T-cell (primary cell): ENCODE results near the gene CTNNA3. TPM values are rescaled to one million over a fixed set of nuclear protein-coding genes. Genes with fewer than 3 reads are reported as not detected.

Source experiments
- ATAC-seq, 4 experiments: fragments of 200-7000 bp in 3 of 4; fragments of 150-1000 bp in 1 of 4; cut with Tn5 transposase; replicated peaks in 1 of 4; 1 replicate in 3 of 4; 2 replicates in 1 of 4; pipeline ENCODE4 v1.10.0; 2021; ENCODE audit warnings: moderate library complexity in 3 of 4, mild to moderate bottlenecking in 2 of 4, moderate number of reproducible peaks in 1 of 4
- CTCF ChIA-PET, 2 donors: fragments of 300-600 bp; sonication (Branson Sonifier 250); formaldehyde crosslinking; loops; one replicate each; lab custom pipeline; 2022; ENCODE audit warnings: antibody characterized with exemption in 2 of 2; lab: Charles Lee
- POLR2A ChIA-PET, 2 donors: fragments of 300-600 bp; sonication (Branson Sonifier 250); formaldehyde crosslinking; loops; one replicate each; lab custom pipeline; 2022; ENCODE audit warnings: antibody characterized with exemption in 2 of 2; lab: Charles Lee
- DNase-seq, 35 experiments: peaks; one replicate each; pipeline versions ENCODE4 v3.0.0 to v3.0.0-alpha.2; 2013 to 2023
- H3K27ac ChIP-seq: one replicate; pipeline ENCODE4 v1.5.1; 2013; ENCODE audit warnings: low read length
- H3K27me3 ChIP-seq, 2 experiments: replicated peaks in 1 of 2; 1 replicate in 1 of 2; 2 replicates in 1 of 2; pipeline versions ENCODE4 v1.6.1 to v1.7.0; 2013; ENCODE audit warnings: low read length in 1 of 2, mixed read lengths in 1 of 2; ENCODE audit not compliant: control insufficient read depth in 2 of 2, insufficient read depth in 2 of 2; ENCODE audit errors: extremely low read depth in 1 of 2
- H3K36me3 ChIP-seq, 2 donors: 1 replicate in 1 of 2; 2 replicates in 1 of 2; pipeline versions ENCODE4 v1.6.1 to v1.7.0; 2013; ENCODE audit warnings: low read length in 1 of 2; ENCODE audit not compliant: control insufficient read depth in 2 of 2, insufficient read depth in 1 of 2; ENCODE audit errors: extremely low read depth in 1 of 2
- H3K4me1 ChIP-seq, 2 experiments: 1 replicate in 1 of 2; 2 replicates in 1 of 2; pipeline versions ENCODE4 v1.6.1 to v1.7.0; 2013; ENCODE audit warnings: low read length in 2 of 2, mixed read lengths in 1 of 2; ENCODE audit not compliant: insufficient read depth in 2 of 2, control insufficient read depth in 1 of 2; ENCODE audit errors: extremely low read depth in 1 of 2
- H3K4me3 ChIP-seq, 2 donors: 1 replicate in 1 of 2; 2 replicates in 1 of 2; pipeline versions ENCODE4 v1.5.1 to v1.7.0; 2013; ENCODE audit warnings: mild to moderate bottlenecking in 2 of 2, low read length in 1 of 2, moderate library complexity in 1 of 2; ENCODE audit not compliant: control insufficient read depth in 1 of 2; ENCODE audit errors: extremely low read depth in 1 of 2
- H3K9me3 ChIP-seq: 2 replicates; pipeline ENCODE4 v1.7.0; 2013
- H3K27ac Mint-ChIP-seq, 2 donors: one replicate each; pipeline ENCODE4 v1.8.0; 2020 to 2021; ENCODE audit warnings: mild to moderate bottlenecking in 2 of 2, mixed read lengths in 2 of 2
- H3K27me3 Mint-ChIP-seq, 2 donors: one replicate each; pipeline ENCODE4 v1.8.0; 2021 to 2022; ENCODE audit warnings: mixed read lengths in 2 of 2
- H3K36me3 Mint-ChIP-seq: one replicate; pipeline ENCODE4 v1.8.0; 2021; ENCODE audit warnings: mixed read lengths
- H3K4me1 Mint-ChIP-seq, 3 donors: one replicate each; pipeline ENCODE4 v1.8.0; 2020 to 2022; ENCODE audit warnings: mixed read lengths in 3 of 3, mild to moderate bottlenecking in 1 of 3
- H3K4me3 Mint-ChIP-seq, 3 donors: one replicate each; pipeline ENCODE4 v1.8.0; 2020 to 2022; ENCODE audit warnings: mild to moderate bottlenecking in 3 of 3, mixed read lengths in 3 of 3, moderate library complexity in 3 of 3
- H3K9me3 Mint-ChIP-seq, 3 donors: one replicate each; pipeline ENCODE4 v1.8.0; 2020 to 2022; ENCODE audit warnings: mixed read lengths in 3 of 3
- WGBS: methylation state at CpG from one replicate; pipeline ENCODE4 v1.1.5; 2013; ENCODE audit warnings: missing lambda C conversion rate; ENCODE audit not compliant: insufficient coverage; 5-methylcytosine and 5-hydroxymethylcytosine counted together
- total RNA-seq, 35 experiments: library from RNA in 6 of 35; stranded (reverse) in 6 of 35; fragments of 120-200 nt in 1 of 35; gene quantifications; one replicate each; pipeline versions ENCODE4 v1.2.1 to v1.2.4 and lab custom pipeline; 2013 to 2026

The CTNNA3 gene
- total RNA-seq, 5 donors from 2014 or later (not counting 1 experiment from before 2014, with no cell fraction given): 0.88 TPM; not detected in 4

GRCh38 chr10:66519616-66520015, 1176.4 kb downstream of the CTNNA3 start:
- Histone ChIP-seq H3K9me3 (no peaks in the 10 kb centered on the region), H3K36me3 (no peaks in the 10 kb centered on the region), H3K27me3 (no peaks in the 10 kb centered on the region), H3K4me1 (no peaks in the 10 kb centered on the region), H3K27ac (no peak overlapping the region), H3K4me3 (no peak overlapping the region)
- Mint-ChIP-seq H3K27ac (no peak overlapping the region), H3K27me3 (no peaks in the 10 kb centered on the region), H3K4me3 (no peak overlapping the region), H3K4me1 (no peaks in the 10 kb centered on the region), H3K36me3 (no peaks in the 10 kb centered on the region), H3K9me3 (peaks cover 3 to 12% (median 7%) of the 10 kb centered on the region in 3 donors)
- WGBS: no CpG with 5 or more reads among the region's 3 CpGs
- no peak for ATAC-seq
- POLR2A ChIA-PET: no interaction called here
- no peak for DNase-seq
- CTCF ChIA-PET: no interaction called here

- H3K27me3 ChIP-seq: no peaks in the 10 kb centered on the region
- H3K4me3 ChIP-seq: no peak overlapping the region
- ChIA-PET POLR2A (no interaction called here), CTCF (no interaction called here)
- H3K36me3 ChIP-seq: no peaks in the 10 kb centered on the region
- no peak for DNase-seq
- peaks cover 6 to 12% (median 12%) of the 10 kb centered on the region in 3 donors for H3K9me3 Mint-ChIP-seq
- no CpG with 5 or more reads among the region's 1 CpG for WGBS
- no peak for ATAC-seq
- no peaks in the 10 kb centered on the region for H3K4me1 ChIP-seq
- no peaks in the 10 kb centered on the region for H3K36me3 Mint-ChIP-seq
- H3K27me3 Mint-ChIP-seq: no peaks in the 10 kb centered on the region
- H3K27ac Mint-ChIP-seq: no peak overlapping the region
- no peak overlapping the region for H3K4me3 Mint-ChIP-seq
- no peak overlapping the region for H3K27ac ChIP-seq
- no peaks in the 10 kb centered on the region for H3K9me3 ChIP-seq
- H3K4me1 Mint-ChIP-seq: no peaks in the 10 kb centered on the region
These were observed 1181.3 kb downstream of the CTNNA3 start for GRCh38 chr10:66514666-66515065.

GRCh38 chr10:66513504-66513903, 1182.5 kb downstream of the CTNNA3 start:
- Histone ChIP-seq H3K36me3 (no peaks in the 10 kb centered on the region), H3K27ac (no peak overlapping the region), H3K4me3 (no peak overlapping the region), H3K9me3 (no peaks in the 10 kb centered on the region), H3K27me3 (no peaks in the 10 kb centered on the region), H3K4me1 (no peaks in the 10 kb centered on the region)
- CTCF ChIA-PET: no interaction called here
- H3K27ac Mint-ChIP-seq: no peak overlapping the region
- H3K27me3 Mint-ChIP-seq: no peaks in the 10 kb centered on the region
- POLR2A ChIA-PET: no interaction called here
- DNase-seq (no peak), ATAC-seq (no peak)
- H3K4me1 Mint-ChIP-seq: no peaks in the 10 kb centered on the region
- peaks cover 8 to 15% (median 10%) of the 10 kb centered on the region in 3 donors for H3K9me3 Mint-ChIP-seq
- 40% methylated on average over 2 of the region's 2 CpGs for WGBS
- H3K4me3 Mint-ChIP-seq: no peak overlapping the region
- H3K36me3 Mint-ChIP-seq: no peaks in the 10 kb centered on the region

GRCh38 chr10:66505003-66505657, 1190.9 kb downstream of the CTNNA3 start:
- Mint-ChIP-seq H3K9me3 (peaks cover 0 to 8% (median 7%) of the 10 kb centered on the region in 3 donors), H3K27ac (no peak overlapping the region), H3K4me3 (no peak overlapping the region), H3K27me3 (no peaks in the 10 kb centered on the region), H3K4me1 (no peaks in the 10 kb centered on the region), H3K36me3 (no peaks in the 10 kb centered on the region)
- H3K4me3 ChIP-seq: no peak overlapping the region
- no peaks in the 10 kb centered on the region for H3K36me3 ChIP-seq
- DNase-seq (no peak), ATAC-seq (no peak)
- H3K9me3 ChIP-seq: no peaks in the 10 kb centered on the region
- H3K4me1 ChIP-seq: no peaks in the 10 kb centered on the region
- no peaks in the 10 kb centered on the region for H3K27me3 ChIP-seq
- no CpG with 5 or more reads among the region's 2 CpGs for WGBS
- no peak overlapping the region for H3K27ac ChIP-seq
- ChIA-PET POLR2A (no interaction called here), CTCF (no interaction called here)

- Mint-ChIP-seq H3K9me3 (peaks cover 0 to 4% (median 0%) of the 10 kb centered on the region in 3 donors), H3K27ac (no peak overlapping the region), H3K4me1 (no peaks in the 10 kb centered on the region), H3K27me3 (no peaks in the 10 kb centered on the region), H3K4me3 (no peak overlapping the region), H3K36me3 (no peaks in the 10 kb centered on the region)
- CTCF ChIA-PET: no interaction called here
- POLR2A ChIA-PET: no interaction called here
- ATAC-seq (no peak), DNase-seq (no peak)
- H3K4me3 ChIP-seq: no peak overlapping the region
- WGBS: no CpG with 5 or more reads among the region's 2 CpGs
- no peak overlapping the region for H3K27ac ChIP-seq
- H3K9me3 ChIP-seq: no peaks in the 10 kb centered on the region
- H3K27me3 ChIP-seq: no peaks in the 10 kb centered on the region
- H3K36me3 ChIP-seq: no peaks in the 10 kb centered on the region
- H3K4me1 ChIP-seq: no peaks in the 10 kb centered on the region
These were observed 1194.6 kb downstream of the CTNNA3 start for GRCh38 chr10:66501356-66501755.

- H3K4me3 ChIP-seq: no peak overlapping the region
- no peaks in the 10 kb centered on the region for H3K27me3 ChIP-seq
- DNase-seq (no peak), ATAC-seq (no peak)
- ChIA-PET POLR2A (no interaction called here), CTCF (no interaction called here)
- no peak overlapping the region for H3K27ac ChIP-seq
- no peaks in the 10 kb centered on the region for H3K4me1 ChIP-seq
- Mint-ChIP-seq H3K36me3 (no peaks in the 10 kb centered on the region), H3K27me3 (no peaks in the 10 kb centered on the region), H3K4me1 (no peaks in the 10 kb centered on the region), H3K27ac (no peak overlapping the region), H3K9me3 (peaks cover 4 to 7% (median 5%) of the 10 kb centered on the region in 3 donors), H3K4me3 (no peak overlapping the region)
- no peaks in the 10 kb centered on the region for H3K36me3 ChIP-seq
- H3K9me3 ChIP-seq: no peaks in the 10 kb centered on the region
These were observed 1212.0 kb downstream of the CTNNA3 start for GRCh38 chr10:66483966-66484365.

- DNase-seq (no peak), ATAC-seq (no peak)
- no peak overlapping the region for H3K4me3 ChIP-seq
- H3K9me3 ChIP-seq: no peaks in the 10 kb centered on the region
- no peaks in the 10 kb centered on the region for H3K4me1 Mint-ChIP-seq
- no peaks in the 10 kb centered on the region for H3K36me3 Mint-ChIP-seq
- no peaks in the 10 kb centered on the region for H3K27me3 ChIP-seq
- ChIA-PET POLR2A (no interaction called here), CTCF (no interaction called here)
- no peak overlapping the region for H3K4me3 Mint-ChIP-seq
- H3K27ac Mint-ChIP-seq: no peak overlapping the region
- H3K27ac ChIP-seq: no peak overlapping the region
- H3K27me3 Mint-ChIP-seq: no peaks in the 10 kb centered on the region
- H3K9me3 Mint-ChIP-seq: peaks cover 5 to 14% (median 9%) of the 10 kb centered on the region in 3 donors
- no CpG with 5 or more reads among the region's 1 CpG for WGBS
- no peaks in the 10 kb centered on the region for H3K36me3 ChIP-seq
- H3K4me1 ChIP-seq: no peaks in the 10 kb centered on the region
These were observed 1223.8 kb downstream of the CTNNA3 start for GRCh38 chr10:66472156-66472555.
